NB4 (cell line): ENCODE measurements around the gene ZNF497.
A peak's percentile ranks its signal among the peaks of the same experiment; 100 is the strongest.

Source experiments
- DNase-seq: peaks from one replicate; pipeline ENCODE4 v3.0.0; 2010; ENCODE audit warnings: low read depth
- H3K4me3 ChIP-seq: one replicate; pipeline ENCODE4 v1.5.1; 2011; ENCODE audit warnings: mild to moderate bottlenecking, low read depth, low read length, moderate library complexity
- MYC ChIP-seq: IDR thresholded peaks from 2 replicates; pipeline ENCODE4 v1.6.1; 2011; ENCODE audit warnings: low read depth, low read length
- POLR2A ChIP-seq: IDR thresholded peaks from 2 replicates; pipeline ENCODE4 v1.6.1; 2011; ENCODE audit warnings: mild to moderate bottlenecking; ENCODE audit not compliant: insufficient read length; ENCODE audit errors: extremely low read depth
- TF ChIP-seq, protein P1 (sequence below): IDR thresholded peaks from 2 replicates; pipeline ENCODE4 v1.6.1; 2011; ENCODE audit warnings: low read depth, low read length
- TF ChIP-seq, protein P2 (sequence below): IDR thresholded peaks from one replicate; pipeline ENCODE4 v1.5.1; 2012; ENCODE audit warnings: low read depth, low read length

The ZNF497 gene

GRCh38 chr19:58361900-58362271 is 665 bp downstream of the ZNF497 start:
- peak overlapping the region; percentile 88 for H3K4me3 ChIP-seq
- TF ChIP-seq POLR2A (no peak), MYC (no peak)
- TF ChIP-seq, protein P1, sequence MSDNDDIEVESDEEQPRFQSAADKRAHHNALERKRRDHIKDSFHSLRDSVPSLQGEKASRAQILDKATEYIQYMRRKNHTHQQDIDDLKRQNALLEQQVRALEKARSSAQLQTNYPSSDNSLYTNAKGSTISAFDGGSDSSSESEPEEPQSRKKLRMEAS = no peak; the same call in 1 of the 2 replicates
- TF ChIP-seq, protein P2, sequence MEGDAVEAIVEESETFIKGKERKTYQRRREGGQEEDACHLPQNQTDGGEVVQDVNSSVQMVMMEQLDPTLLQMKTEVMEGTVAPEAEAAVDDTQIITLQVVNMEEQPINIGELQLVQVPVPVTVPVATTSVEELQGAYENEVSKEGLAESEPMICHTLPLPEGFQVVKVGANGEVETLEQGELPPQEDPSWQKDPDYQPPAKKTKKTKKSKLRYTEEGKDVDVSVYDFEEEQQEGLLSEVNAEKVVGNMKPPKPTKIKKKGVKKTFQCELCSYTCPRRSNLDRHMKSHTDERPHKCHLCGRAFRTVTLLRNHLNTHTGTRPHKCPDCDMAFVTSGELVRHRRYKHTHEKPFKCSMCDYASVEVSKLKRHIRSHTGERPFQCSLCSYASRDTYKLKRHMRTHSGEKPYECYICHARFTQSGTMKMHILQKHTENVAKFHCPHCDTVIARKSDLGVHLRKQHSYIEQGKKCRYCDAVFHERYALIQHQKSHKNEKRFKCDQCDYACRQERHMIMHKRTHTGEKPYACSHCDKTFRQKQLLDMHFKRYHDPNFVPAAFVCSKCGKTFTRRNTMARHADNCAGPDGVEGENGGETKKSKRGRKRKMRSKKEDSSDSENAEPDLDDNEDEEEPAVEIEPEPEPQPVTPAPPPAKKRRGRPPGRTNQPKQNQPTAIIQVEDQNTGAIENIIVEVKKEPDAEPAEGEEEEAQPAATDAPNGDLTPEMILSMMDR = no peak
- peak; percentile 78 for DNase-seq

DNA sequence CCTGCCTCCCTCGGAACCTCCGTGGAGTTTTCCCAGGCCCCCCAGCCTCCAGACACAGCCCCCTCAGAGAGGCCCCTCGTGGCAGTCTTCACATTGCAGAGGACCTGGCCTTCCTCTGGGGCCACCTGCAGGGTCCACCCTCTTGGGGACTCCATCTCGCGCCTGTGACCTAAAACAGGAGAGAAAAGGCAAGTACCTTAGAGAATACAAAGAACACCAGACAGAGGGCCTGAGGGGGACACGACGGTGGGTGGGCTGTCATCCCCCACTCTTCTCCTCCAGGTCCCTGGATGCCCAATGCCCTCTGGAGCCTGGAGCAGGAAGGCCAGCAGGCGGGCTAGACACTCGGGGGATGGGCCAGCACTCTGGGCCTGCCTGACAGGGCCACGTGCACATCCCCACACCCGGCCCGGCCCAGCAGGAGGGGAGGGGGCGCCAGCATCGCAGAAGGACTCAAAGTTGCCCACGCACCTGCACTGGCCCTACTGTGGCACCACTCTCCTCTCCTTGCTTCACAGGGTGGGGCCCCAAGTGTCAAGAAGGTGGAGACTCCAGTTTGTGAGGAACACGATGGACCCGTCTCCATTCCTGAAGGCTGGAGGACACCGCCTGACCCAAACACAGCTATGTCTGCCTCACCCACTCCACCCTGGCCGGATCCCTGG is 4.9 kb downstream of the ZNF497 start:
- TF ChIP-seq MYC (no peak), POLR2A (no peak)
- TF ChIP-seq, protein P1 = no peak
- no peak for DNase-seq
- H3K4me3 ChIP-seq = no peak overlapping the region

- DNase-seq = no peak
- TF ChIP-seq, protein P1 = no peak
- TF ChIP-seq POLR2A (no peak), MYC (no peak)
- TF ChIP-seq, protein P2 = no peak
- no peak overlapping the region for H3K4me3 ChIP-seq
Observed at GRCh38 chr19:58356766-58357480, 5.6 kb downstream of the ZNF497 start.

- TF ChIP-seq, protein P1 = no peak
- TF ChIP-seq, protein P2 = no peak
- no peak for DNase-seq
- no peak overlapping the region for H3K4me3 ChIP-seq
Observed at GRCh38 chr19:58355908-58356765, 6.4 kb downstream of the ZNF497 start.

DNA sequence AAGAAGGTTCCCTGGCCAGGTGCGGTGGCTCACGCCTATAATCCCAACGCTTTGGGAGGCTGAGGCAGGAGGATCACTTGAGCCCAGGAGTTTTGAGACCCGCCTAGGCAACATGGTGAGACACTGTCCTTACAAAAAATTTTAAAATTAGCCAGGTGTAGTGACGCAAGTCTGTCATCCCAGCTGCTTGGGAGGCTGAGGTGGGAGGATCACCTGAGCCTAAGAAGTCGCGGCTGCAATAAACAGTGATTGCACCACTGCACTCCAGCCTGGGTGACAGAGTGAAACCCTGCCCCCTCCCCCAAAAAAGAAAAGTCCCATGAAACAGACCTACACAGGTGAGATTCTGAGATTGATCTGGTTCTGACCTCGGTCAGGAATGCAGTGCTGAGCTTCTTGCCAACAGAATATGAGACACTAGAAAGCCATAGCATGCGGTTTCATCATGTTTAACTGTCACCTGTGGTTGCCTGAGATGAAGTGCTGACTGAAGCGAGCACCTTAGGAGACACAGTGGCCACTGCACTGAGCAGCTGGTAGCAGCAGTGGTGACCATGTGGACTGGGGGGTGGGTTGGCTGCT is 7.2 kb downstream of the ZNF497 start:
- H3K4me3 ChIP-seq = no peak overlapping the region
- TF ChIP-seq POLR2A (no peak), MYC (no peak)
- TF ChIP-seq, protein P1 = no peak
- TF ChIP-seq, protein P2 = no peak
- no peak for DNase-seq
